ENCODE data around the gene PAFAH2. TPM values are rescaled to one million over a fixed set of nuclear protein-coding genes. Genes with fewer than 3 reads are reported as not detected.

The PAFAH2 gene
- total RNA-seq (73.1 TPM), polyA plus RNA-seq (28.2 TPM)
- long read RNA-seq, donor 1: 0 reads
- long read RNA-seq, donor 2, partial matches to known transcripts: 16 of 18 reads
- long read RNA-seq, donor 2, other reads (novel, unspliced or antisense): 0 of 18 reads
- long read RNA-seq, donor 3, partial matches to known transcripts: 17 of 19 reads
- long read RNA-seq, donor 3, other reads (novel, unspliced or antisense): 0 of 19 reads
- long read RNA-seq, donor 4: 0 reads
- long read RNA-seq, donor 5, partial matches to known transcripts: 9 of 12 reads
- long read RNA-seq, donor 5, other reads (novel, unspliced or antisense): 0 of 12 reads
- long read RNA-seq, donor 6, partial matches to known transcripts: 7 of 7 reads
- long read RNA-seq, donor 6, other reads (novel, unspliced or antisense): 0 of 7 reads
- long read RNA-seq, donor 7, partial matches to known transcripts: 7 of 8 reads
- long read RNA-seq, donor 7, other reads (novel, unspliced or antisense): 0 of 8 reads
- long read RNA-seq, donor 8, partial matches to known transcripts: 0 of 2 reads
- long read RNA-seq, donor 8, other reads (novel, unspliced or antisense): 0 of 2 reads
- long read RNA-seq, donor 9, partial matches to known transcripts: 10 of 11 reads
- long read RNA-seq, donor 9, other reads (novel, unspliced or antisense): 0 of 11 reads
- long read RNA-seq, donor 10, partial matches to known transcripts: 0 of 2 reads
- long read RNA-seq, donor 10, other reads (novel, unspliced or antisense): 0 of 2 reads

GRCh38 chr1:25997828-25998761, at the start of gene PAFAH2:
Gene PAFAH2 (minus strand): TSS chr1:25998063. CDS start chr1:25990816, 7,247 bp downstream.
- H3K4me1 ChIP-seq (ENCODE audit: control insufficient read depth in 2 of 2, insufficient read depth in 2 of 2, low read length in 2 of 2): peaks cover 31 to 63% of the 10 kb centered on the region in 2 donors
- no peaks in the 10 kb centered on the region for H3K36me3 ChIP-seq (ENCODE audit: control insufficient read depth in 2 of 2, insufficient read depth in 2 of 2, low read length in 1 of 2)
- peak; percentile 99 to 100 (median 100) for DNase-seq (ENCODE audit: low read depth in 6 of 9, low spot score in 9 of 9)
- no peaks in the 10 kb centered on the region for H3K27me3 ChIP-seq (ENCODE audit: control insufficient read depth in 2 of 2, insufficient read depth in 1 of 2, low read length in 1 of 2)
- H3K4me3 ChIP-seq (ENCODE audit: low read length in 2 of 2): peak within 1 kb of the TSS; percentile 69 to 71
- WGBS: 3% methylated on average over 47 of the region's 47 CpGs
- no peaks in the 10 kb centered on the region for H3K9me3 ChIP-seq (ENCODE audit: control insufficient read depth in 2 of 2, insufficient read depth in 1 of 2, low read length in 1 of 2)
- H3K27ac ChIP-seq (ENCODE audit: low read depth in 1 of 2, low read length in 1 of 2): peak within 1 kb of the TSS; percentile 98 to 99

DNA sequence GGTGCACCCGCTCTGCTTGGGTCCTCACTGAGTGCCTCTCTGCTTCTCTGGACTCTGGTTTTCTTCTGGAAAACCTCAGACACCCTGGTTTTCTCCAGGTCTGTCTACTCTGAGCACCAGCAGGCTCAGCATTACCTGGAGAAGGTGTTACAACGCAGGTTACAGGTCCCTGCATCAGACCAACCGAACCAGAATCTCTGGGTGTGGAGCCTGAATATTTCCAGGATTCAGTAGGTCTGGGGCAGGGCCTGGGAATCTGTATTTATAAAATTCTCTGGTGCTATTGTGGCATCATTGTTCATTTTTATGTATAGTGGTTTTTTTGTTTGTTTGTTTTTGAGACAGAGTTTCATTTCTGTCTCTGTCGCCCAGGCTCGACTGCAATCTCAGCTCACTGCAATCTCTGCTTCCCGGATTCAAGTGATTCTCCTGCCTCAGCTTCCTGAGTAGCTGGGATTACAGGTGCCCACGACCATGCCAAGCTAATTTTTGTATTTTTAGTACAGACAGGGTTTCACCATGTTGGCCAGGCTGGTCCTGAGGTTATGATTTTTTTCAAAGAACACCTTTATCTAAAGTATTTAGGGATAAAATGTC, 49.5 kb upstream of the PAFAH2 start:
- peaks cover 0 to 8% of the 10 kb centered on the region in 2 donors for H3K9me3 ChIP-seq (ENCODE audit: control insufficient read depth in 2 of 2, insufficient read depth in 1 of 2, low read length in 1 of 2)
- no peak overlapping the region for H3K4me3 ChIP-seq (ENCODE audit: low read length in 2 of 2)
- no peaks in the 10 kb centered on the region for H3K36me3 ChIP-seq (ENCODE audit: control insufficient read depth in 2 of 2, insufficient read depth in 2 of 2, low read length in 1 of 2)
- H3K27ac ChIP-seq (ENCODE audit: low read depth in 1 of 2, low read length in 1 of 2): no peak overlapping the region
- DNase-seq (ENCODE audit: low read depth in 6 of 9, low spot score in 9 of 9): no peak
- H3K27me3 ChIP-seq (ENCODE audit: control insufficient read depth in 2 of 2, insufficient read depth in 1 of 2, low read length in 1 of 2): peaks cover 52 to 100% of the 10 kb centered on the region in 2 donors
- WGBS: 87% methylated on average over 7 of the region's 7 CpGs
- peaks cover 10 to 12% of the 10 kb centered on the region in 2 donors for H3K4me1 ChIP-seq (ENCODE audit: control insufficient read depth in 2 of 2, insufficient read depth in 2 of 2, low read length in 2 of 2)

DNA sequence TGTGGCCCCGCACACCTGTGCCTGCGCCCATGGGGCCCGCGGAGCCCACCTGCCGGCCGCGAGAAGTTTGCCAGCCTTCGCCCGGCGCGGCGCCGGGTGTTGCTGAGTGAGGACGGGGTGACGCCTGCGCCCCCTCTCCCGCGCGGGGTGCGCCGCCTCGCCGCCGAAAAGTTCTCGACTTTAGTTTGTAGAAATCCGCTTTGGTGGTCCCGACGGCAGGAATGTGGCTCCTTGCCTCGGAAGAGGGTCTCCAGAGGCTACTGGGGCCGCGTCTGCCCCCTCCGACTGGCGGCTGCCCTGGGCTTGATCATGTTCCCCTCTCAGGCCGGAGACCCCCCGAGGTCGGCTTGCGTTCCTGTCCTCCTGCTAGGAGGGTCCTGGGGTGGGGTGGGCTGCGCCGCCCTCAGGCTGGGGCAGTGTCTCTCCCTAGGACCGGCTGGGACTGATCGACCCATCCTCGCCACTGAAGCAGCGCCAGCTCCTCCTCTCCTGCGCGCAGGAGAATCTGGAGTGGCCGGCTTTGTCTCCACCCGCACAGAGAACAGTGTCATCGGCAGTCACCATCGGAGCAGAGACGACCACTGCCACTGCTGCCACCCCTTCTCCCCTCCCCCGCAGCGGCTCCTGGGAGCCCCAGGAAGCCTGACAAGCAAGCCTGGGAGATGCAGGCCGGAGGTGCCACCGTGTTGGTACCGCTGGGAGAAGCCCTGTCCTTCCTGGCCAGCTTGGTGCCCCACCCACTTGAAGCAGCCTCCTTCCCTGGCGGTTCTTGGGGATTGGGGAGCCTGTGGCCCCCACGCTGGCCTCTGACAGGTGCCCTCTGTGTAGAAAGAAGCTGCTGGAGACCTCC, 48.6 kb upstream of the PAFAH2 start:
- peaks cover 0 to 8% of the 10 kb centered on the region in 2 donors for H3K9me3 ChIP-seq (ENCODE audit: control insufficient read depth in 2 of 2, insufficient read depth in 1 of 2, low read length in 1 of 2)
- 9% methylated on average over 57 of the region's 57 CpGs for WGBS
- DNase-seq (ENCODE audit: low read depth in 6 of 9, low spot score in 9 of 9): peak in 3 of 9 donors; percentile 12 to 36 (median 33)
- H3K27ac ChIP-seq (ENCODE audit: low read depth in 1 of 2, low read length in 1 of 2): no peak overlapping the region
- peak overlapping the region in 1 of 2 donors; percentile 19 for H3K4me3 ChIP-seq (ENCODE audit: low read length in 2 of 2)
- H3K4me1 ChIP-seq (ENCODE audit: control insufficient read depth in 2 of 2, insufficient read depth in 2 of 2, low read length in 2 of 2): peaks cover 10 to 12% of the 10 kb centered on the region in 2 donors
- H3K27me3 ChIP-seq (ENCODE audit: control insufficient read depth in 2 of 2, insufficient read depth in 1 of 2, low read length in 1 of 2): peaks cover 52 to 100% of the 10 kb centered on the region in 2 donors
- H3K36me3 ChIP-seq (ENCODE audit: control insufficient read depth in 2 of 2, insufficient read depth in 2 of 2, low read length in 1 of 2): no peaks in the 10 kb centered on the region

GRCh38 chr1:26045722-26046245, 47.9 kb upstream of the PAFAH2 start, which contains the start of gene SLC30A2:
Gene SLC30A2 (minus strand): TSS chr1:26046118. CDS start chr1:26045896, 222 bp downstream.
- peak in 2 of 9 donors; percentile 47 to 57 for DNase-seq (ENCODE audit: low read depth in 6 of 9, low spot score in 9 of 9)
- Histone ChIP-seq H3K9me3 (ENCODE audit: control insufficient read depth in 2 of 2, insufficient read depth in 1 of 2, low read length in 1 of 2) (peaks cover 0 to 8% of the 10 kb centered on the region in 2 donors), H3K27ac (ENCODE audit: low read depth in 1 of 2, low read length in 1 of 2) (no peak within 1 kb of the TSS), H3K4me1 (ENCODE audit: control insufficient read depth in 2 of 2, insufficient read depth in 2 of 2, low read length in 2 of 2) (peaks cover 10 to 12% of the 10 kb centered on the region in 2 donors), H3K27me3 (ENCODE audit: control insufficient read depth in 2 of 2, insufficient read depth in 1 of 2, low read length in 1 of 2) (peaks cover 52 to 97% of the 10 kb centered on the region in 2 donors), H3K36me3 (ENCODE audit: control insufficient read depth in 2 of 2, insufficient read depth in 2 of 2, low read length in 1 of 2) (no peaks in the 10 kb centered on the region), H3K4me3 (ENCODE audit: low read length in 2 of 2) (peak within 1 kb of the TSS in 1 of 2 donors; percentile 19)
- WGBS: 2% methylated on average over 62 of the region's 62 CpGs

- Histone ChIP-seq H3K36me3 (ENCODE audit: control insufficient read depth in 2 of 2, insufficient read depth in 2 of 2, low read length in 1 of 2) (no peaks in the 10 kb centered on the region), H3K4me3 (ENCODE audit: low read length in 2 of 2) (no peak overlapping the region), H3K27ac (ENCODE audit: low read depth in 1 of 2, low read length in 1 of 2) (no peak overlapping the region), H3K9me3 (ENCODE audit: control insufficient read depth in 2 of 2, insufficient read depth in 1 of 2, low read length in 1 of 2) (peaks cover 0 to 8% of the 10 kb centered on the region in 2 donors), H3K4me1 (ENCODE audit: control insufficient read depth in 2 of 2, insufficient read depth in 2 of 2, low read length in 2 of 2) (peaks cover 10 to 12% of the 10 kb centered on the region in 2 donors), H3K27me3 (ENCODE audit: control insufficient read depth in 2 of 2, insufficient read depth in 1 of 2, low read length in 1 of 2) (peaks cover 52 to 92% of the 10 kb centered on the region in 2 donors)
- 37% methylated on average over 29 of the region's 29 CpGs for WGBS
- DNase-seq (ENCODE audit: low read depth in 6 of 9, low spot score in 9 of 9): no peak
Observed at GRCh38 chr1:26044971-26045721, 47.3 kb upstream of the PAFAH2 start.

GRCh38 chr1:26044414-26044813, 46.6 kb upstream of the PAFAH2 start:
- Histone ChIP-seq H3K4me1 (ENCODE audit: control insufficient read depth in 2 of 2, insufficient read depth in 2 of 2, low read length in 2 of 2) (peaks cover 10 to 12% of the 10 kb centered on the region in 2 donors), H3K9me3 (ENCODE audit: control insufficient read depth in 2 of 2, insufficient read depth in 1 of 2, low read length in 1 of 2) (peaks cover 0 to 8% of the 10 kb centered on the region in 2 donors), H3K27me3 (ENCODE audit: control insufficient read depth in 2 of 2, insufficient read depth in 1 of 2, low read length in 1 of 2) (peaks cover 52 to 91% of the 10 kb centered on the region in 2 donors), H3K36me3 (ENCODE audit: control insufficient read depth in 2 of 2, insufficient read depth in 2 of 2, low read length in 1 of 2) (no peaks in the 10 kb centered on the region), H3K4me3 (ENCODE audit: low read length in 2 of 2) (no peak overlapping the region), H3K27ac (ENCODE audit: low read depth in 1 of 2, low read length in 1 of 2) (no peak overlapping the region)
- no peak for DNase-seq (ENCODE audit: low read depth in 6 of 9, low spot score in 9 of 9)
- 90% methylated on average over 3 of the region's 3 CpGs for WGBS

- peaks cover 54 to 91% of the 10 kb centered on the region in 2 donors for H3K27me3 ChIP-seq (ENCODE audit: control insufficient read depth in 2 of 2, insufficient read depth in 1 of 2, low read length in 1 of 2)
- no peaks in the 10 kb centered on the region for H3K36me3 ChIP-seq (ENCODE audit: control insufficient read depth in 2 of 2, insufficient read depth in 2 of 2, low read length in 1 of 2)
- 84% methylated on average over 2 of the region's 2 CpGs for WGBS
- DNase-seq (ENCODE audit: low read depth in 6 of 9, low spot score in 9 of 9): no peak
- no peak overlapping the region for H3K4me3 ChIP-seq (ENCODE audit: low read length in 2 of 2)
- peaks cover 0 to 8% of the 10 kb centered on the region in 2 donors for H3K9me3 ChIP-seq (ENCODE audit: control insufficient read depth in 2 of 2, insufficient read depth in 1 of 2, low read length in 1 of 2)
- peaks cover 10 to 12% of the 10 kb centered on the region in 2 donors for H3K4me1 ChIP-seq (ENCODE audit: control insufficient read depth in 2 of 2, insufficient read depth in 2 of 2, low read length in 2 of 2)
- H3K27ac ChIP-seq (ENCODE audit: low read depth in 1 of 2, low read length in 1 of 2): no peak overlapping the region
Observed at GRCh38 chr1:26043765-26044164, 45.9 kb upstream of the PAFAH2 start.
